ENCODE results near the gene LGALS8. TPM values are rescaled to one million over a fixed set of nuclear protein-coding genes. Genes with fewer than 3 reads are reported as not detected.

Gene LGALS8
- total RNA-seq, 2 donors from 2014 or later, result 58.9 to 83.4 TPM

DNA sequence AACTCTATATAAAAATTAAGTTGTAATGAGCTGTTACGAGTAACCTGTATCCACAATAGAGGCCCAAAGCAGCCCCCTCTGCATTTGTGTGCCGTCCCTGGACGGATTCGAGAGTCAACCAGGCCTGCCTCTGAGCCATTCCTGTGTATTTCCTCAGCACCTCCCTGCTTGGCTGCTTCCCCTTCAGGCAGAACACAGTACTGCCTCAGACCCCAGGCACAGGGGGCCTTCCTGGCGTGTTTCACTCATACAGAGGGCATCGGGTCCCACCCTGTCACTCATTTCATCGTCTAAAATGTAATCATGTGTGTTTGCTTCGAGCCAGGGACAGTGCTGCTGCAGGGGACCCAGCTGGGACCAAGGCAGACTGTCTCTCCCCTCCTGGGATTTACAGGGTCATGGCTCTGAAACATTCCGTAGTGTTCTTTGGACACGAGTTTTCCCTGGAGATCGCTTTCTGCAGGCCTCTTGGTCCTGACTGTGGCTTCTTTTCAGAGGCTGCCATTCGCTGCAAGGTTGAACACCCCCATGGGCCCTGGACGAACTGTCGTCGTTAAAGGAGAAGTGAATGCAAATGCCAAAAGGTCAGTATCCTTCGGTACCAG, 19.4 kb downstream of the LGALS8 start:
- DNase-seq (no peak), ATAC-seq (no peak)
- intact Hi-C loops (cut with DNase I), result loop anchor here (10.0 kb wide), 1 partner anchor 52 kb away; no protein-coding TSS in a partner anchor
- no peaks in the 10 kb centered on the region for H3K27me3 ChIP-seq
- peaks cover 8 to 65% of the 10 kb centered on the region in 2 donors for H3K36me3 ChIP-seq (replicated peaks in 1 of 2; ENCODE audit: insufficient read depth in 1 of 2, low read depth in 2 of 2)
- H3K27ac ChIP-seq, result no peak overlapping the region
- no peaks in the 10 kb centered on the region for H3K9me3 ChIP-seq
- WGBS, 2 donors, result 77 to 78% methylated on average over 15 to 16 of the region's 16 CpGs
- H3K4me1 ChIP-seq, result no peaks in the 10 kb centered on the region
- H3K4me3 ChIP-seq, result no peak overlapping the region
- TF ChIP-seq, protein P1, sequence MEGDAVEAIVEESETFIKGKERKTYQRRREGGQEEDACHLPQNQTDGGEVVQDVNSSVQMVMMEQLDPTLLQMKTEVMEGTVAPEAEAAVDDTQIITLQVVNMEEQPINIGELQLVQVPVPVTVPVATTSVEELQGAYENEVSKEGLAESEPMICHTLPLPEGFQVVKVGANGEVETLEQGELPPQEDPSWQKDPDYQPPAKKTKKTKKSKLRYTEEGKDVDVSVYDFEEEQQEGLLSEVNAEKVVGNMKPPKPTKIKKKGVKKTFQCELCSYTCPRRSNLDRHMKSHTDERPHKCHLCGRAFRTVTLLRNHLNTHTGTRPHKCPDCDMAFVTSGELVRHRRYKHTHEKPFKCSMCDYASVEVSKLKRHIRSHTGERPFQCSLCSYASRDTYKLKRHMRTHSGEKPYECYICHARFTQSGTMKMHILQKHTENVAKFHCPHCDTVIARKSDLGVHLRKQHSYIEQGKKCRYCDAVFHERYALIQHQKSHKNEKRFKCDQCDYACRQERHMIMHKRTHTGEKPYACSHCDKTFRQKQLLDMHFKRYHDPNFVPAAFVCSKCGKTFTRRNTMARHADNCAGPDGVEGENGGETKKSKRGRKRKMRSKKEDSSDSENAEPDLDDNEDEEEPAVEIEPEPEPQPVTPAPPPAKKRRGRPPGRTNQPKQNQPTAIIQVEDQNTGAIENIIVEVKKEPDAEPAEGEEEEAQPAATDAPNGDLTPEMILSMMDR (IDR thresholded peaks at IDR 0.05), result no peak

DNA sequence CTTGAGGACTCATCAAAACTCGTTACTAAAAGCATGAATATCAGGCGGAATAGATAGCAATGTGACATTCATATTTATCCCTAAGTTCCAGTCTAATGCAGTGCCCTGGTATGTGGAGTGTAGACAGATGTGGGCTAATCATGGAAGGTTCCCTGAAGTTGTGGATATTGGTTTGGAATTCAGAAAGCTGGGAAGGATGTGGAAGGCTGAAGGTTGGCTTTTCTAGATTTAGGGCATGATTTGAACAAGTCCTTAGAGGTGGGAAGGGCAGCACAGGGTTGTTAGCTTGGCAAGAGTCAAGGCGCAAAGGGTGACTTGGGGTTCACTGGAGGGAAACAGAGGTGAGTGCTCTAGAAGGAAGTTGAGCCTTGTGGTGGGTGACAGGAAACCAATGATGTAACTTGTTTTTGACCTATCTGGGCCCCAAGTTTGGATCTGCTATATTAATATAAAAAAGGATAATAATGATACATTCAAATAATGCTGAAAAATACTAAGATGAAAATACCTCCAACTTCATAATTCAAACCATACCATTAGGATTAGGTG, 21.9 kb downstream of the LGALS8 start:
- peaks cover 0 to 59% of the 10 kb centered on the region in 2 donors for H3K36me3 ChIP-seq (replicated peaks in 1 of 2; ENCODE audit: insufficient read depth in 1 of 2, low read depth in 2 of 2)
- intact Hi-C loops (cut with DNase I), result loop anchor here (10.0 kb wide), 1 partner anchor 49 kb away; no protein-coding TSS in a partner anchor
- H3K9me3 ChIP-seq, result no peaks in the 10 kb centered on the region
- WGBS, 2 donors, result 58 to 67% methylated on average over 3 of the region's 3 CpGs
- no peak for DNase-seq
- no peak overlapping the region for H3K4me3 ChIP-seq
- no peak for ATAC-seq
- no peaks in the 10 kb centered on the region for H3K4me1 ChIP-seq
- no peaks in the 10 kb centered on the region for H3K27me3 ChIP-seq
- H3K27ac ChIP-seq, result no peak overlapping the region
- TF ChIP-seq, protein P1 (IDR thresholded peaks at IDR 0.05), result no peak

DNA sequence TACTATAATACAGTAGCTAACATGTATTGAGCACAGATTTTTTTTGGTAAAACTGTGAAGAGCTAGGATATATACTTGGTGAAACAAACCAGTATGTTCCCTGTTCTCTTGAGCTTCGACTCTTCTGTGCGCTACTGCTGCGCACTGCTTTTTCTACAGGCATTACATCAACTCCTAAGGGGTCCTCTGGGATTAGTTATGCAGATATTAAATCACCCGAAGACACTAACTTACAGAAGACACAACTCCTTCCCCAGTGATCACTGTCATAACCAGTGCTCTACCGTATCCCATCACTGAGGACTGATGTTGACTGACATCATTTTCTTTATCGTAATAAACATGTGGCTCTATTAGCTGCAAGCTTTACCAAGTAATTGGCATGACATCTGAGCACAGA, 24.7 kb downstream of the LGALS8 start:
- Histone ChIP-seq H3K4me1 (no peaks in the 10 kb centered on the region), H3K9me3 (no peaks in the 10 kb centered on the region)

DNA sequence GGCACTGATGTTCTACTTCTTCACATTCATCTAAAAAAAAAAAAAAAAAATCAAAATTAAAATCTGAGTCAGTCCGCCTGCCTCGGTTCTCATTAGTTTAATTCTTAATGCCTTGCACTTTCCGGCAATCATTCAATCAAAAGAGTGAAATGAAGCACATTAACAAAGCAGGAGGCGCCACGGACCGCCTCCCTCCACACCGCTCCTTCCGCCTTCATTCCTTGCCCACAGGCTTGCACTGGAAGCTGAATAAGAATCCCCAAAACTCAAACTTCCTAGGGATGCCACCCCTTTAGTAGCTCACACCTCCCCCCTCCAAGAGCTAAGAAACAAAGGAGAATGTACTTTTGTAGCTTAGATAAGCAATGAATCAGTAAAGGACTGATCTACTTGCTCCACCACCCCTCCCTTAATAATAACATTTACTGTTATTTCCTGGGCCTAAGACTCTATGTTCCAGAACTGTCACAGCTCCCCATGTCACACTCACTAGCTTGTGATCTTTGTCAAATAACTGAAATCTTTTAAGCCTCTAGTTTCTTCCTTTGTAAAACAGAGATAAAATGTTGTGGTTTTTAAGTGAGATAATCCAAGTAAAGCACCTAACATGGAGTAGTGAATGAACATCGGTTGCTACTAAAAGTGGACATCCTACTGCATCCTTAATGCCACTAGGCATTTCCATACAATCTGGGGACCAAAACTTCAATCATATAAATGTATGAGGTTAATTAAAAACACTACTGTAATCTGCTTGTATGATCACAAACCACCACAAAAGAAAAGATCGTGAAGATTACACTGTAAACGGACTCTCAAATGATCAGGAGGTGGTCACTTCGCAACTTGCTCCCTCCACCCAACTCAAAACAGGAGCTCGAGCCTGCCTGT, 27.4 kb downstream of the LGALS8 start:
- Histone ChIP-seq H3K4me1 (no peaks in the 10 kb centered on the region), H3K4me3 (no peak overlapping the region), H3K27ac (no peak overlapping the region), H3K27me3 (no peaks in the 10 kb centered on the region), H3K9me3 (no peaks in the 10 kb centered on the region), H3K36me3 (replicated peaks in 1 of 2; ENCODE audit: insufficient read depth in 1 of 2, low read depth in 2 of 2) (peaks cover 4 to 63% of the 10 kb centered on the region in 2 donors)
- intact Hi-C loops (cut with DNase I), result no loop called here
- TF ChIP-seq POLR2A (IDR thresholded peaks at IDR 0.05), result no peak
- TF ChIP-seq, protein P1 (IDR thresholded peaks at IDR 0.05), result no peak
- 75 to 84% methylated on average over 13 of the region's 13 CpGs for WGBS, 2 donors
- DNase-seq, result no peak
- no peak for ATAC-seq

More for the DNA sequence above, 24.7 kb downstream of the LGALS8 start:
- Histone ChIP-seq H3K27ac (no peak overlapping the region), H3K4me3 (no peak overlapping the region), H3K27me3 (no peaks in the 10 kb centered on the region), H3K36me3 (replicated peaks in 1 of 2; ENCODE audit: insufficient read depth in 1 of 2, low read depth in 2 of 2) (peaks cover 4 to 52% of the 10 kb centered on the region in 2 donors)
- ATAC-seq, result no peak
- no peak for DNase-seq
- TF ChIP-seq POLR2A (IDR thresholded peaks at IDR 0.05), result no peak
- TF ChIP-seq, protein P1 (IDR thresholded peaks at IDR 0.05), result no peak
- 76 to 87% methylated on average over 5 to 6 of the region's 6 CpGs for WGBS, 2 donors
- intact Hi-C loops (cut with DNase I), result loop anchor here (10.0 kb wide), 1 partner anchor 46 kb away; no protein-coding TSS in a partner anchor

Measured in body of pancreas (tissue), 4 donors.